Aorta (tissue), 5 donors: ENCODE data around the gene SAMD9L. TPM values are rescaled to one million over a fixed set of nuclear protein-coding genes. Genes with fewer than 3 reads are reported as not detected.
"Not testable (repeated sequence)": the region's sequence is repeated elsewhere in the genome, so short reads cannot be mapped to it uniquely, and the experiment has no call there.

Experiments
- ATAC-seq: fragments of 200-7000 bp; cut with Tn5 transposase; one replicate; pipeline ENCODE4 v1.9.1; 2022; ENCODE audit warnings: moderate library complexity; ENCODE audit not compliant: low FRiP score
- DNase-seq, 2 donors: peaks; one replicate each; pipeline ENCODE4 v3.0.0-alpha.2; 2020
- H3K27ac ChIP-seq, 2 donors: one replicate each; pipeline ENCODE4 v1.5.1; 2013; ENCODE audit warnings: low read length in 2 of 2, mild to moderate bottlenecking in 2 of 2, moderate library complexity in 2 of 2, control low read depth in 1 of 2, inconsistent platforms in 1 of 2, low read depth in 1 of 2
- H3K27me3 ChIP-seq, 2 donors: one replicate each; pipeline ENCODE4 v1.6.1; 2013; ENCODE audit warnings: control low read depth in 1 of 2, low read length in 1 of 2, mild to moderate bottlenecking in 1 of 2, moderate library complexity in 1 of 2; ENCODE audit not compliant: insufficient read depth in 2 of 2, control insufficient read depth in 1 of 2
- H3K36me3 ChIP-seq, 2 donors: one replicate each; pipeline ENCODE4 v1.6.1; 2013; ENCODE audit warnings: control low read depth in 1 of 2, low read length in 1 of 2, mild to moderate bottlenecking in 1 of 2; ENCODE audit not compliant: insufficient read depth in 2 of 2, control insufficient read depth in 1 of 2
- H3K4me1 ChIP-seq, 2 donors: one replicate each; pipeline ENCODE4 v1.6.1; 2013; ENCODE audit warnings: low read length in 2 of 2, control low read depth in 1 of 2, mild to moderate bottlenecking in 1 of 2, moderate library complexity in 1 of 2; ENCODE audit not compliant: insufficient read depth in 2 of 2, control insufficient read depth in 1 of 2
- H3K4me3 ChIP-seq, 2 donors: one replicate each; pipeline ENCODE4 v1.5.1; 2013; ENCODE audit warnings: low read length in 2 of 2, control low read depth in 1 of 2, mild to moderate bottlenecking in 1 of 2
- H3K9me3 ChIP-seq: one replicate; pipeline ENCODE4 v1.6.1; 2013; ENCODE audit warnings: mild to moderate bottlenecking, low read length; ENCODE audit not compliant: control insufficient read depth
- WGBS, 2 donors: extraction: QIAGEN DNeasy Blood & Tissue Kit; methylation state at CpG; one replicate each; pipeline ENCODE4 v1.1.7; 2013; 5-methylcytosine and 5-hydroxymethylcytosine counted together
- intact Hi-C, 2 donors: fragments of 100-400 bp; cut with DNase I; formaldehyde crosslinking; loops; one replicate each; pipeline versions ENCODE4 v1.14.2 to v1.15.0; 2022
- polyA plus RNA-seq, 2 donors: library from polyadenylated mRNA; stranded (reverse); fragments of 200-250 nt; gene quantifications; one replicate each; pipeline ENCODE4 v1.2.3, GENCODE V29; 2013
- total RNA-seq, 2 donors: library from RNA; stranded (reverse); fragmentation: NEBNext Ultra II Directional; extraction: Animal tissue kit (Norgen Biotek cat#: 25700); gene quantifications; one replicate each; pipeline ENCODE4 v1.2.1, GENCODE V29; 2021
- donor health status: healthy with polysubstance abuse.
- donor health status: Bipolar disorder and iron deficiency.
- donor health status: DM: no; HTN: no; CAD: no.
- donor health status: DM: no; HTN: no; CAD: no.
- donor health status: DM: yes; HTN: yes; CAD: no.

Gene SAMD9L
- total and polyA plus RNA-seq, 4 donors, result 4.4 to 23.1 (median 9.8) TPM

DNA sequence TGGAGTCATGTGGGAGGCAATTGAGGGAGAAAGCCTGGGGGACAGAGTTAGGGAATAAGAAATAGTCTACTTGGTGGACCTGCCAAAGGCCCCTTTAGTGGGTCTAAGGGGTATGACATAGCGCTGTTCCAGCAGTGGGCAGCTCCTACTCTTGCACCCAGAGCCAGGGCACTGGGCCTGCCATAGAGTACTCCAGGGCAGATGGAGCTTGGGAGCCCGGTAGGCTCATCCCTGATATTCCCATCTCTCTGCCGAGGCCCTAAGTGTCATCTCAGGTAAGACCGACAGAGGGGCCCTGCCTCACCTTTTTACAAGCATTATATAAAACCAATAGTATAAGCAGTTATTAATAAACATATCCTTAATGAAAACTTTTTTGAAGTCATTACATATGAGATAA, 9.6 kb downstream of the SAMD9L start:
- intact Hi-C loops, result no loop called here
- no peak overlapping the region for H3K27ac ChIP-seq
- no peak for ATAC-seq
- peaks cover 0 to 1% of the 10 kb centered on the region in 2 donors for H3K4me1 ChIP-seq
- no peak for DNase-seq
- H3K9me3 ChIP-seq, result peaks cover 24% of the 10 kb centered on the region
- H3K27me3 ChIP-seq, result no peaks in the 10 kb centered on the region
- H3K36me3 ChIP-seq, result peaks cover 18 to 23% of the 10 kb centered on the region in 2 donors
- H3K4me3 ChIP-seq, result no peak overlapping the region
- 94% methylated on average over 4 of the region's 4 CpGs for WGBS, 2 donors

DNA sequence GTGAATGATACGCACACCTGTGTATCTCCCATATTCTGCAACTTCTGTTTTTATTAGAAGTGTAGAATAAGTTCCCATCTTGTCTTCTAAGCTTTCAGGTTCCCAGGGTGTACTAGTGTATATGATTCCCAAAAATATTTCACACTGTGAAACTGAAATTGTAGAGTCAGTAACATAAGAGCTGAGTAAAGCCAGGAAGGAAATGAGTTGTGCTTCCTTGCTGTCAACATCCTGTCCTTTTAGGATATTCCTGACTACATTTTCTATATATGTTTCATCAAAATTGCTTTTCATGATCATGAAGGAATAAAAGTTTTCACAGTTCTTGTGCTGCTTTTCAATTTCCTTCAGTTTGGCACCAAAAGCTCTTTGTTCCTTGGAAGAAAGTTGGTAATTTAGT, 15.2 kb downstream of the SAMD9L start:
- H3K27ac ChIP-seq, result no peak overlapping the region
- ATAC-seq, result no peak
- intact Hi-C loops, result no loop called here
- peaks cover 0 to 1% of the 10 kb centered on the region in 2 donors for H3K4me1 ChIP-seq
- no peak overlapping the region for H3K4me3 ChIP-seq
- peaks cover 13% of the 10 kb centered on the region for H3K9me3 ChIP-seq
- WGBS, 2 donors, result 83 to 87% methylated on average over 1 of the region's 1 CpG
- H3K27me3 ChIP-seq, result no peaks in the 10 kb centered on the region
- peaks cover 7 to 9% of the 10 kb centered on the region in 2 donors for H3K36me3 ChIP-seq
- no peak for DNase-seq

DNA sequence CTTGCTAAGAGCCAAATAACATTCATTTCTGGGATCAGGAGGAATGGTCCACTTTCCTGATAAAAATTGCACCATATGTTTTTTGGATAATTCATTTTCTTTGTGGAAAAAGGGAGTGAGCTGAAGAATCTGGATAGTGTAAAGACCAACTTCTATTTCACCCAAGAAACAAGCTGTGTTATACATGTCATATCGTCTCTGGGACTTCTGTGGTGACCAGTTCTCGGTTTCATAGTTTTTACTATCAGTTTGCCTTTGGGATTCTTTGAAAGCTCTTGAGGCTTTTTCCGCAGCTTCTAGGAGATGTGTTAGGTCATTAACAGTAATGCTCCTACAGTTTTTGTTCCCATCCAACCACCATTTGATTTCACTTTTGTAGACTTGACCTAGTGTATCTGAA, 16.0 kb downstream of the SAMD9L start:
- Histone ChIP-seq H3K4me1 (no peaks in the 10 kb centered on the region), H3K36me3 (peaks cover 4 to 5% of the 10 kb centered on the region in 2 donors), H3K27ac (no peak overlapping the region), H3K4me3 (no peak overlapping the region), H3K27me3 (no peaks in the 10 kb centered on the region), H3K9me3 (peaks cover 10% of the 10 kb centered on the region)
- no peak for DNase-seq
- intact Hi-C loops, result no loop called here
- no peak for ATAC-seq
- 82 to 85% methylated on average over 3 of the region's 3 CpGs for WGBS, 2 donors

DNA sequence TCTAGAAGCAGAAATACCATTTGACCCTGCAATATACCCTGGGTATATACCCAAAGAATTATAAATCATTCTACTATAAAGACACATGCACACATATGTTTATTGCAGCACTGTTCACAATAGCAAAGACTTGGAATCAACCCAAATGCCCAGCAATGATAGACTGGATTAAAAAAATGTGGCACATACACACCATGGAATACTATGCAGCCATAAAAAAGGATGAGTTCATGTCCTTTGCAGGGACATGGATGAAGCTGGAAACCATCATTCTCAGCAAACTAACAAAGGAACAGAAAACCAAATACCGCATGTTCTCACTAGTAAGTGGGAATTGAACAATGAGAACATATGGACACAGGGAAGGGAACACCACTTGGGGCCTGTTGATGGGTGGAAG, 21.2 kb downstream of the SAMD9L start:
- intact Hi-C loops, result not testable (repeated sequence)
- WGBS, 2 donors, result 93 to 94% methylated on average over 1 of the region's 1 CpG

DNA sequence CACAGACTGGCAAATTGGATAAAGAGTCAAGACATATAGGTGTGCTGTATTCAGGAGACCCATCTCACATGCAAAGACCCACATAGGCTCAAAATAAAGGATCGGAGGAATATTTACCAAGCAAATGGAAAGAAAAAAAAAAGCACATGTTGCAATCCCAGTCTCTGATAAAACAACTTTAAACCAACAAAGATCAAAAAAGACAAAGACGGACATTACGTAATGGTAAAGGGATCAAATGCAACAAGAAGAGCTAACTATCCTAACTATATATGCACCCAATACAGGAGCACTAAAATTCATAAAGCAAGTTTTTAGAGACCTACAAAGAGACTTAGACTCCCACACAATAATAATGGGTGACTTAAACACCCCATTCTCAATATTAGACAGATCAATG, 24.7 kb downstream of the SAMD9L start:
- H3K9me3 ChIP-seq, DNase-seq, H3K36me3 ChIP-seq, intact Hi-C loops, H3K27ac ChIP-seq, H3K4me1 ChIP-seq, H3K4me3 ChIP-seq, ATAC-seq, H3K27me3 ChIP-seq: not testable (repeated sequence)
- WGBS, 2 donors, result 71 to 94% methylated on average over 3 of the region's 3 CpGs

More for the DNA sequence above, 21.2 kb downstream of the SAMD9L start:
- H3K4me1 ChIP-seq, ATAC-seq, H3K36me3 ChIP-seq, H3K27ac ChIP-seq, DNase-seq, H3K27me3 ChIP-seq, H3K9me3 ChIP-seq, H3K4me3 ChIP-seq: not testable (repeated sequence)

DNA sequence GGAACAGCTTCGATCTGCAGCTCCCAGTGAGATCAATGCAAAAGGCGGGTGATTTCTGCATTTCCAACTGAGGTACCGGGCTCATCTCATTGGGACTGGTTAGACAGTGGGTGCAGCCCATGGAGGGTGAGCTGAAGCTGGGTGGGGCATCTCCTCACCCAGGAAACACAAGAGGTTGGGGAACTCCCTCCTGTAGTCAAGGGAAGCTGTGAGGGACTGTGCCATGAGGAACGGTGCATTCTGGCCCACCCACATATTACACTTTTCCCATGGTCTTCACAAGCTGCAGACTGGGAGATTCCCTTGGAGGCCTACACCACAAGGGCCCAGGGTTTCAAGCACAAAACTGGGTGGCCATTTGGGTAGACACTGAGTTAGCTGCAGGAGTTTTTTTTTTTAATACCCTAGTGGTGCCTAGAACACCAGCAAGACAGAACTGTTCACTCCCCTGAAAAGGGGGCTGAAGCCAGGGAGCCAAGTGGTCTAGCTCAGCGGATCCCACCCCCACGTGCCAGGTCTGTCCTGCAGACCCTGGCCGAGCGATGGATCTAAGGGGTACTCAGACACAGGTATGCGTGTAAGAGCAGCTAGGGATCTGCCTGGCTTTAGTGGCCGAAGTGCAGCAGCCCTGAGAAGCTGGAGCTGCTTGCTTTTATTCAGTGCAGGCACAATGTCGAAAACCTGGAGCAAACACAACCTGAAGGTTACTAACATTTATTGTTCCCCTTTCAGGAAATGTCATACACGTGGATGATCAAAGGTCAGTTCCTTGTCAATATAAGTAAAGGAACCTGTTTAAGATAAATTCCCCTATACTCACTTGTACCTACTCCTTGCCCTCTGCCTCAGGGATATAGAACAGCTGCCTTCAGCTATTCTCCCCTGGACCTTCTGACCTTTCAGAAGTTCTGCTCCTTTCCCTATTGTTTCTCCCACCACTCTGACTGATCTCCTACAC, 27.3 kb downstream of the SAMD9L start:
- Histone ChIP-seq H3K36me3 (no peaks in the 10 kb centered on the region), H3K4me1 (peaks cover 3% of the 10 kb centered on the region in 2 donors), H3K27ac (no peak overlapping the region), H3K27me3 (no peaks in the 10 kb centered on the region), H3K4me3 (no peak overlapping the region), H3K9me3 (peaks cover 2% of the 10 kb centered on the region)
- intact Hi-C loops, result no loop called here
- ATAC-seq, result no peak
- DNase-seq, result no peak
- WGBS, 2 donors, result 93 to 94% methylated on average over 12 of the region's 12 CpGs

DNA sequence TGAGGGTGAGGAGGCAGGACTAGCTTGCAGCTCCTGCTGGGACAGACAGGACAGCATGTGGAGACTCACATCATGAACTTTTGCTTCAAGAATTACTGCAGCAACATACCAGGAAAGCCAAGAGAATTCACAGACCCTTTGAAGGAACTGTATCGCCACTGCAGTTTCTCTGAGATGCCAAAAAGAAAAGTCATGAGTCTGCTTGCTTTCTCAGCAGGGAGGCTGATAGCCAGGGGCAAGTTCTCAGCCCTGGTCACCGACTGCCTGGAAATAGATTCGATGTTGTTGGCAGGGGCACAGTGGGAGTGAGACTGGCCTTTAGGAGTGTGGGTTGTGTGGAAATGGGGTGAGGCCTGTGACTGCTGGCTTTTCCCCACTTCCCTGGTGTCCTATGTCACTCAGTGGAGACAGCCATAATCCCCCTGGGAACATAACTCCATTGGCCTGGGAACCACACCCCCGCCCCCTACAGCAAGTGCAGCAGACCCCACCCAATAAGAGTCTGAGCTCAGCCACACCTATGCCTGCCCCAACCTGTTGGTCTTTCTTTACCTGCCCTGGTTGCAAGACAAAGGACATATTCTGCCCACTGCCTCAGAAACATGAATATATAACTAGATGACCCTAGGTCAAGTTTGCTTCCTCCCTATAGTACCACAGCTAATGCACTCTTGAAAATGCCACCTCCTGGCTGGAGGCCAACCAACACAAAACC, 28.8 kb downstream of the SAMD9L start:
- Histone ChIP-seq H3K4me3 (peak overlapping the region in 1 of 2 donors; percentile 47), H3K36me3 (no peaks in the 10 kb centered on the region), H3K9me3 (peaks cover 2% of the 10 kb centered on the region), H3K27me3 (no peaks in the 10 kb centered on the region), H3K4me1 (peaks cover 3% of the 10 kb centered on the region in 2 donors), H3K27ac (peak overlapping the region in 1 of 2 donors; percentile 25)
- ATAC-seq (no peak), DNase-seq (peak in 1 of 2 donors; percentile 24)
- WGBS, 2 donors, result 34 to 42% methylated on average over 4 of the region's 4 CpGs
- intact Hi-C loops, result no loop called here

DNA sequence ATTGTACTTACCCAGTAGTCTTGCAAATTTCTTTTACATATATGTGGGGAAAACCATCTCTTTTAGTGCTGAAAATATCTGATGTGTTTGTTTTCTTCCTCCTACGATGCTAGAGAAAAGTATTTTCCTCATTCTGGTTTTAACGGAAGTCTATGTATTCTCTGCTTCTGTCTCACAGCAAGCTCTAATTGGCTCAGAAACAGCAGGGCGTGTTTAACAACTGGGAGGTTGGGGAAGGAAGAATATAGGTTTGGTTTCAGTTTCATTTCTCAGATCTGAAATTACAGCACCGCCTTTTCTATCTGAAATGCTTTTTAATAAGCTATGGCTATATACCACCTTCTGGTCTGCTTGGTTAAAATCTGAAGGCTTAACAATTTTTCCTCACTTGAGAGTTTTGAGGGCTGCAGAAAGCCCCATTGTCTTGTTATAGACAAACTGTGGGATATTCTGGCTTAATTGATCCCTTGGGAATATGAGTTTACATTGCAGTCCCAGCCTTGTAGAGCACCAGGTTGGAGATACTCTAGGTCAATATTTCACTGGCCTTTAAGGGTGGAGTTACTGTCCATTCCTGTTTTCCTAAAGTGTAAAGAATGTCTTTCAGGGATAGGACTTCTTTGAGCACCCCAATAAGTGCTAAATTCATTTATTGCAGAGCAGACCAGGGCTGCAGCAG, 30.2 kb downstream of the SAMD9L start, which contains the start of gene SAMD9:
TSS of gene SAMD9 (minus strand) at position 128 of the 679 bp plus-strand sequence. CDS start 11,882 bp downstream, outside the sequence.
- peaks cover 2% of the 10 kb centered on the region for H3K9me3 ChIP-seq
- DNase-seq (peak in 1 of 2 donors; percentile 69), ATAC-seq (peak; percentile 94)
- H3K27me3 ChIP-seq, result no peaks in the 10 kb centered on the region
- peaks cover 3% of the 10 kb centered on the region in 2 donors for H3K4me1 ChIP-seq
- WGBS, 2 donors, result 4% methylated on average over 4 of the region's 4 CpGs
- intact Hi-C loops, result no loop called here
- peak within 1 kb of the TSS in 1 of 2 donors; percentile 36 for H3K27ac ChIP-seq
- H3K4me3 ChIP-seq, result peak within 1 kb of the TSS; percentile 70 to 98
- no peaks in the 10 kb centered on the region for H3K36me3 ChIP-seq
